LNCAP (cell line): ENCODE data around the gene SPATA31E1.

Experiments
- CTCF ChIP-seq: fragments of 450-650 bp; IDR thresholded peaks from 2 replicates; pipeline ENCODE4 v1.5.1; 2017; ENCODE audit warnings: mild to moderate bottlenecking

SPATA31E1 gene

GRCh38 chr9:87867391-87867790 lies 15.3 kb upstream of the SPATA31E1 start:
- TF ChIP-seq CTCF = no peak

GRCh38 chr9:87868175-87868574 lies 14.5 kb upstream of the SPATA31E1 start:
- no peak for TF ChIP-seq CTCF

- no peak for TF ChIP-seq CTCF
These were observed 14.0 kb upstream of the SPATA31E1 start for GRCh38 chr9:87868635-87869034.

- TF ChIP-seq CTCF = no peak
These were observed 13.6 kb upstream of the SPATA31E1 start for GRCh38 chr9:87869082-87869481.

- no peak for TF ChIP-seq CTCF
These were observed 11.1 kb upstream of the SPATA31E1 start for GRCh38 chr9:87871425-87872078.

GRCh38 chr9:87872079-87872624 lies 10.5 kb upstream of the SPATA31E1 start:
- TF ChIP-seq CTCF = no peak

- TF ChIP-seq CTCF = no peak
These were observed 8.9 kb upstream of the SPATA31E1 start for GRCh38 chr9:87873607-87874303.
